CD14-positive monocyte (primary cell): ENCODE measurements around the gene TMEM18. TPM values are rescaled to one million over a fixed set of nuclear protein-coding genes. Genes with fewer than 3 reads are reported as not detected.

ENCODE experiments used
- DNase-seq, 3 donors: peaks; one replicate each; pipeline ENCODE4 v3.0.0-alpha.2; 2011 to 2022
- H2AFZ ChIP-seq: 2 replicates; pipeline ENCODE4 v1.6.0; 2012; ENCODE audit warnings: mild to moderate bottlenecking, low read depth, low read length, inconsistent platforms; ENCODE audit not compliant: insufficient read depth, poor library complexity, severe bottlenecking
- H3K27ac ChIP-seq, 2 donors: 1 replicate in 1 of 2; 2 replicates in 1 of 2; pipeline ENCODE4 v1.5.1; 2012 to 2013; ENCODE audit warnings: low read length in 2 of 2, control low read depth in 1 of 2, inconsistent platforms in 1 of 2, low read depth in 1 of 2, mild to moderate bottlenecking in 1 of 2
- H3K27me3 ChIP-seq, 2 donors: one replicate each; pipeline versions ENCODE4 v1.6.0 to v1.6.1; 2011 to 2013; ENCODE audit warnings: low read length in 2 of 2; ENCODE audit not compliant: control insufficient read depth in 2 of 2, insufficient read depth in 2 of 2
- H3K36me3 ChIP-seq, 2 donors: replicated peaks in 1 of 2; 1 replicate in 1 of 2; 2 replicates in 1 of 2; pipeline versions ENCODE4 v1.5.1 to v1.6.1; 2012 to 2013; ENCODE audit warnings: low read length in 2 of 2, control low read depth in 1 of 2, inconsistent platforms in 1 of 2, mild to moderate bottlenecking in 1 of 2; ENCODE audit not compliant: insufficient read depth in 2 of 2, control insufficient read depth in 1 of 2
- H3K4me1 ChIP-seq, 2 donors: 1 replicate in 1 of 2; 2 replicates in 1 of 2; pipeline versions ENCODE4 v1.5.1 to v1.6.1; 2012 to 2013; ENCODE audit warnings: low read length in 2 of 2, control low read depth in 1 of 2, inconsistent platforms in 1 of 2, mild to moderate bottlenecking in 1 of 2, moderate library complexity in 1 of 2; ENCODE audit not compliant: insufficient read depth in 2 of 2, control insufficient read depth in 1 of 2
- H3K4me2 ChIP-seq: replicated peaks from 2 replicates; pipeline ENCODE3; 2012; ENCODE audit warnings: low read length, moderate library complexity, mild to moderate bottlenecking; ENCODE audit not compliant: poor library complexity, severe bottlenecking; ENCODE audit errors: extremely low read depth
- H3K4me3 ChIP-seq, 3 experiments: fragments of 200-600 bp in 1 of 3; sonication (generic) in 1 of 3; replicated peaks in 1 of 3; 1 replicate in 2 of 3; 2 replicates in 1 of 3; pipeline ENCODE4 v1.5.1; 2011 to 2013; ENCODE audit warnings: low read length in 3 of 3, mild to moderate bottlenecking in 3 of 3, control low read depth in 2 of 3, low read depth in 2 of 3, inconsistent platforms in 1 of 3, moderate library complexity in 1 of 3
- H3K79me2 ChIP-seq: 2 replicates; pipeline ENCODE4 v1.6.0; 2012; ENCODE audit warnings: mild to moderate bottlenecking, control low read depth, inconsistent platforms, low read length, moderate library complexity; ENCODE audit not compliant: insufficient read depth
- H3K9ac ChIP-seq: 2 replicates; pipeline ENCODE4 v1.6.0; 2017; ENCODE audit warnings: low read length, mild to moderate bottlenecking; ENCODE audit not compliant: insufficient read depth, poor library complexity, severe bottlenecking
- H3K9me3 ChIP-seq, 2 donors: replicated peaks in 1 of 2; 1 replicate in 1 of 2; 2 replicates in 1 of 2; pipeline versions ENCODE4 v1.5.1 to v1.6.1; 2012 to 2013; ENCODE audit warnings: low read length in 2 of 2, control low read depth in 1 of 2; ENCODE audit not compliant: control insufficient read depth in 1 of 2, insufficient read depth in 1 of 2
- H4K20me1 ChIP-seq: 2 replicates; pipeline ENCODE4 v1.6.0; 2012; ENCODE audit warnings: mild to moderate bottlenecking, low read length, control low read depth, moderate library complexity; ENCODE audit not compliant: insufficient read depth
- H3K27ac Mint-ChIP-seq, 7 donors: one replicate each; pipeline ENCODE4 v1.8.0; 2020; ENCODE audit warnings: mild to moderate bottlenecking in 7 of 7, mixed read lengths in 7 of 7, moderate library complexity in 6 of 7, inconsistent platforms in 2 of 7
- H3K27me3 Mint-ChIP-seq, 3 donors: one replicate each; pipeline ENCODE4 v1.8.0; 2021 to 2022; ENCODE audit warnings: low read depth in 3 of 3, mild to moderate bottlenecking in 3 of 3, mixed read lengths in 3 of 3, moderate library complexity in 3 of 3, inconsistent platforms in 1 of 3
- H3K36me3 Mint-ChIP-seq, 2 donors: one replicate each; pipeline ENCODE4 v1.8.0; 2020; ENCODE audit warnings: mixed read lengths in 2 of 2, inconsistent platforms in 1 of 2, mild to moderate bottlenecking in 1 of 2
- H3K4me1 Mint-ChIP-seq: one replicate; pipeline ENCODE4 v1.8.0; 2020; ENCODE audit warnings: mild to moderate bottlenecking, mixed read lengths
- H3K4me3 Mint-ChIP-seq, 2 donors: one replicate each; pipeline ENCODE4 v1.8.0; 2020; ENCODE audit warnings: mild to moderate bottlenecking in 2 of 2, mixed read lengths in 2 of 2, moderate library complexity in 1 of 2
- H3K9me3 Mint-ChIP-seq, 7 donors: one replicate each; pipeline ENCODE4 v1.8.0; 2020 to 2022; ENCODE audit warnings: mixed read lengths in 7 of 7, mild to moderate bottlenecking in 6 of 7, moderate library complexity in 6 of 7, inconsistent platforms in 2 of 7
- WGBS: methylation state at CpG from one replicate; pipeline ENCODE4 v1.1.5; 2013; ENCODE audit warnings: missing lambda C conversion rate; ENCODE audit not compliant: insufficient coverage; 5-methylcytosine and 5-hydroxymethylcytosine counted together
- intact Hi-C, 2 donors: fragments of 100-400 bp; cut with micrococcal nuclease; formaldehyde crosslinking; loops; one replicate each; pipeline versions ENCODE4 v1.15.0 to v1.15.1; 2023
- polyA plus RNA-seq, 3 donors: library from polyadenylated mRNA; depleted of rRNA in 1 of 3; unstranded in 2 of 3; stranded (reverse) in 1 of 3; fragments of 300-500 nt in 2 of 3; fragments of >200 nt in 1 of 3; fragmentation: Illumina TruSeq in 2 of 3; gene quantifications; 1 replicate in 2 of 3; 2 replicates in 1 of 3; pipeline ENCODE4 v1.2.3, GENCODE V29; 2012 to 2021
- TF ChIP-seq, protein P1 (sequence below): fragments of 200-600 bp; IDR thresholded peaks from one replicate; pipeline ENCODE4 v1.8.0; 2022; ENCODE audit warnings: antibody characterized with exemption, mild to moderate bottlenecking

Gene TMEM18
- polyA plus RNA-seq, 3 donors: 9.3 to 23.5 (median 21.8) TPM

DNA sequence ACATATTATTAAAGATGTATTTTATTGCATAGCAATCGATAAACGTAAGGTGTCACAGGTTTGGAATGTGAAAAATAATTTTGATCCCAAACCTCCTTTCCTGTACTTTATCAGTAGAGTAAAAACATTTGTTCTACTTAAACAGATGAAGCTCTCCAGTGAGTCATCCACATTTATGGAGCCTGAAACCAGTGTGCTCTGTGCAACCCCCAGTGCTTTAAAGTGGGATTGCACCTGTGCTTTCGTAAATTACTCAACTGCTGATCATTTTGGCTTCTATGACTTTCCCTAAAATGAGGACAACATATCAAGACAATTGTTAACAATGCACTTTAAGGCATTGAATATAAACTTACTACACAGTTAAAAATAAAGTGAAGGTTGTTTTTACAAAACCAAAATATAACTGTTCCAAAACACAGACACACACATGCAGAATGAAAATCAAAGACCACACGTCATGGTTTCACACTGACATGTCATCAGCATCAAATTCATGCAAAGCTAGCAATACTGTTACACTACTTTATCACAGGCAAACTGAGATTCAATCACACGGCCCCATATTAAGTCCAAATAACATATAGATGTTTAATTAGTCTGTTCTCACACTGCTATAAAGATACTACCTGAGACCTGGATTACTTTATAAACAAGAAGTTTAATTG lies 9.7 kb downstream of the TMEM18 start:
- peak in 1 of 3 donors; percentile 5 for DNase-seq
- intact Hi-C loops: no loop called here
- no peak overlapping the region for H3K4me3 ChIP-seq

DNA sequence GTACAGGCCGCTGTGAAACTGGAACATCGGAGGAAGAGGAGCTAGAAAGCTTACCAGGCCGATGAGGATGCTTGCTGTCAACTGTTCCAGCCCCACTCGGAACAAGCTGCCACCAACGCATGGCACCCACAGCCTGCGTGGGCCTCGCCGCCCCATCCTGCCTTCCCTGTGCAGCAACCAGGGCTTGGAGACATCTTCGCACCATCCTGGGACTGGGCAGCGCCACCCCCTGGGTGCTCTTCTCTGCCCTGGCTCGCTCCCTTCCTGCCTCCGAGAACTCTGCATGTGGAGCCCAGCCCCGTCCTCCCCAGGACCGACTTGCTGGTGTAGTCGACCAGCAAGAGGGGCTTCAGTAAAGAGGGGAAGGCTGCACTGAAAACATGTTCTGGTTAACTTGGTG lies 10.8 kb downstream of the TMEM18 start:
- TF ChIP-seq, protein P1, sequence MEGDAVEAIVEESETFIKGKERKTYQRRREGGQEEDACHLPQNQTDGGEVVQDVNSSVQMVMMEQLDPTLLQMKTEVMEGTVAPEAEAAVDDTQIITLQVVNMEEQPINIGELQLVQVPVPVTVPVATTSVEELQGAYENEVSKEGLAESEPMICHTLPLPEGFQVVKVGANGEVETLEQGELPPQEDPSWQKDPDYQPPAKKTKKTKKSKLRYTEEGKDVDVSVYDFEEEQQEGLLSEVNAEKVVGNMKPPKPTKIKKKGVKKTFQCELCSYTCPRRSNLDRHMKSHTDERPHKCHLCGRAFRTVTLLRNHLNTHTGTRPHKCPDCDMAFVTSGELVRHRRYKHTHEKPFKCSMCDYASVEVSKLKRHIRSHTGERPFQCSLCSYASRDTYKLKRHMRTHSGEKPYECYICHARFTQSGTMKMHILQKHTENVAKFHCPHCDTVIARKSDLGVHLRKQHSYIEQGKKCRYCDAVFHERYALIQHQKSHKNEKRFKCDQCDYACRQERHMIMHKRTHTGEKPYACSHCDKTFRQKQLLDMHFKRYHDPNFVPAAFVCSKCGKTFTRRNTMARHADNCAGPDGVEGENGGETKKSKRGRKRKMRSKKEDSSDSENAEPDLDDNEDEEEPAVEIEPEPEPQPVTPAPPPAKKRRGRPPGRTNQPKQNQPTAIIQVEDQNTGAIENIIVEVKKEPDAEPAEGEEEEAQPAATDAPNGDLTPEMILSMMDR: no peak
- DNase-seq: no peak
- no peak overlapping the region for H3K27ac ChIP-seq
- H3K9me3 ChIP-seq: peaks cover 14% of the 10 kb centered on the region in 2 donors
- WGBS: 97% methylated on average over 15 of the region's 15 CpGs
- Mint-ChIP-seq H3K27ac (peak overlapping the region in 1 of 7 donors; percentile 30), H3K36me3 (peaks cover 61 to 65% of the 10 kb centered on the region in 2 donors), H3K9me3 (peaks cover 14 to 23% (median 18%) of the 10 kb centered on the region in 7 donors), H3K27me3 (peaks cover 0 to 3% (median 2%) of the 10 kb centered on the region in 3 donors), H3K4me3 (no peak overlapping the region), H3K4me1 (peaks cover 10% of the 10 kb centered on the region)
- intact Hi-C loops: no loop called here
- no peaks in the 10 kb centered on the region for H3K27me3 ChIP-seq
- no peak overlapping the region for H2AFZ ChIP-seq
- H3K4me1 ChIP-seq: peaks cover 0 to 2% of the 10 kb centered on the region in 2 donors
- H3K4me3 ChIP-seq: no peak overlapping the region
- no peaks in the 10 kb centered on the region for H3K79me2 ChIP-seq
- no peaks in the 10 kb centered on the region for H4K20me1 ChIP-seq
- H3K4me2 ChIP-seq: no peak overlapping the region
- no peak overlapping the region for H3K9ac ChIP-seq
- H3K36me3 ChIP-seq: peaks cover 34 to 65% of the 10 kb centered on the region in 2 donors

More for the DNA sequence above, 9.7 kb downstream of the TMEM18 start:
- peaks cover 14% of the 10 kb centered on the region in 2 donors for H3K9me3 ChIP-seq
- Mint-ChIP-seq H3K4me1 (peaks cover 5% of the 10 kb centered on the region), H3K9me3 (peaks cover 14 to 23% (median 18%) of the 10 kb centered on the region in 7 donors), H3K27ac (no peak overlapping the region), H3K36me3 (peaks cover 67% of the 10 kb centered on the region in 2 donors), H3K27me3 (peaks cover 0 to 3% (median 2%) of the 10 kb centered on the region in 3 donors), H3K4me3 (no peak overlapping the region)
- H4K20me1 ChIP-seq: no peaks in the 10 kb centered on the region
- H3K4me2 ChIP-seq: no peak overlapping the region
- H3K4me1 ChIP-seq: peaks cover 0 to under 1% of the 10 kb centered on the region in 2 donors
- no peak overlapping the region for H2AFZ ChIP-seq
- no peaks in the 10 kb centered on the region for H3K27me3 ChIP-seq
- H3K27ac ChIP-seq: no peak overlapping the region
- TF ChIP-seq, protein P1: peak; percentile 41
- WGBS: 60% methylated on average over 1 of the region's 5 CpGs
- peaks cover 41 to 74% of the 10 kb centered on the region in 2 donors for H3K36me3 ChIP-seq
- H3K9ac ChIP-seq: no peak overlapping the region
- no peaks in the 10 kb centered on the region for H3K79me2 ChIP-seq
